Measurements from ENCODE around the gene UHRF1.
"Not testable (repeated sequence)": the region's sequence is repeated elsewhere in the genome, so short reads cannot be mapped to it uniquely, and the experiment has no call there.

DNA sequence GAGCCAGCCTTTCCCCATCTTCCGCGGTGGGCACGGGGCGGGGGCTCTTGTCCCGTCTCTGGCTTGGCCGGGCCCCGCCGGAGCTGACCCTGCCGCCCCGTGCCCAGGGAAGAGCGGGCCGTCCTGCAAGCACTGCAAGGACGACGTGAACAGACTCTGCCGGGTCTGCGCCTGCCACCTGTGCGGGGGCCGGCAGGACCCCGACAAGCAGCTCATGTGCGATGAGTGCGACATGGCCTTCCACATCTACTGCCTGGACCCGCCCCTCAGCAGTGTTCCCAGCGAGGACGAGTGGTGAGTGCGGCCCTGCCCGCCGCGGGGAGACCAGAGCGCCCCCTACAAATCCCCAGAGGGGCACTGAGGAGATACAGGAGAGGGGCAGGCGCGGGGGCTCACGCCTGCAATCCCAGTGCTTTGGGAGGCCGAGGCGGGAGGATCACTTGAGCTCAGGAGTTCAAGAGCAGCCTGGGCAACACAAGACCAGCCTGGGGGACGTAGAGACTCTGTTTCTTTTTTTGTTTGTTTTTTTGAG, 32.4 kb downstream of the UHRF1 start:
- TF ChIP-seq, protein P1, sequence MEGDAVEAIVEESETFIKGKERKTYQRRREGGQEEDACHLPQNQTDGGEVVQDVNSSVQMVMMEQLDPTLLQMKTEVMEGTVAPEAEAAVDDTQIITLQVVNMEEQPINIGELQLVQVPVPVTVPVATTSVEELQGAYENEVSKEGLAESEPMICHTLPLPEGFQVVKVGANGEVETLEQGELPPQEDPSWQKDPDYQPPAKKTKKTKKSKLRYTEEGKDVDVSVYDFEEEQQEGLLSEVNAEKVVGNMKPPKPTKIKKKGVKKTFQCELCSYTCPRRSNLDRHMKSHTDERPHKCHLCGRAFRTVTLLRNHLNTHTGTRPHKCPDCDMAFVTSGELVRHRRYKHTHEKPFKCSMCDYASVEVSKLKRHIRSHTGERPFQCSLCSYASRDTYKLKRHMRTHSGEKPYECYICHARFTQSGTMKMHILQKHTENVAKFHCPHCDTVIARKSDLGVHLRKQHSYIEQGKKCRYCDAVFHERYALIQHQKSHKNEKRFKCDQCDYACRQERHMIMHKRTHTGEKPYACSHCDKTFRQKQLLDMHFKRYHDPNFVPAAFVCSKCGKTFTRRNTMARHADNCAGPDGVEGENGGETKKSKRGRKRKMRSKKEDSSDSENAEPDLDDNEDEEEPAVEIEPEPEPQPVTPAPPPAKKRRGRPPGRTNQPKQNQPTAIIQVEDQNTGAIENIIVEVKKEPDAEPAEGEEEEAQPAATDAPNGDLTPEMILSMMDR (IDR thresholded peaks at IDR 0.05), result not testable (repeated sequence)
- not testable (repeated sequence) for TF ChIP-seq POLR2AphosphoS5 (IDR thresholded peaks at IDR 0.05)

All from prostate gland (tissue), 2 donors.